Progenitor cell of endocrine pancreas (in vitro differentiated cells): ENCODE results near the gene CPAMD8. TPM values are rescaled to one million over a fixed set of nuclear protein-coding genes. Genes with fewer than 3 reads are reported as not detected.
A peak's percentile ranks its signal among the peaks of the same experiment; 100 is the strongest.

Experiments
- DNase-seq: peaks from one replicate; pipeline ENCODE4 v3.0.0; 2021; ENCODE audit warnings: low spot score; ENCODE audit not compliant: unreplicated experiment
- H3K27ac Mint-ChIP-seq: 2 replicates; pipeline ENCODE4 v1.8.0; 2021; ENCODE audit warnings: mild to moderate bottlenecking, moderate library complexity, mixed read lengths
- H3K27me3 Mint-ChIP-seq: 2 replicates; pipeline ENCODE4 v1.8.0; 2021; ENCODE audit warnings: mixed read lengths
- H3K36me3 Mint-ChIP-seq: 2 replicates; pipeline ENCODE4 v1.8.0; 2022; ENCODE audit warnings: mixed read lengths; ENCODE audit not compliant: insufficient read depth
- H3K4me1 Mint-ChIP-seq: 2 replicates; pipeline ENCODE4 v1.8.0; 2021; ENCODE audit warnings: low read depth, mixed read lengths
- H3K4me3 Mint-ChIP-seq: 2 replicates; pipeline ENCODE4 v1.8.0; 2021; ENCODE audit warnings: low read depth, mild to moderate bottlenecking, moderate library complexity, mixed read lengths
- H3K9me3 Mint-ChIP-seq: 2 replicates; pipeline ENCODE4 v1.8.0; 2021; ENCODE audit warnings: low read depth, mixed read lengths
- total RNA-seq: library from RNA; stranded (reverse); gene quantifications from 2 replicates; pipeline ENCODE4 v1.2.1, GENCODE V29; 2021
- TF ChIP-seq, protein P1 (sequence below): fragments of 200-600 bp; sonication (generic); IDR thresholded peaks from one replicate; pipeline ENCODE4 v1.5.0; 2021; ENCODE audit warnings: antibody characterized with exemption, mild to moderate bottlenecking; ENCODE audit not compliant: unreplicated experiment

The CPAMD8 gene
- total RNA-seq, 1 donor from 2014 or later: 63.4 TPM

DNA sequence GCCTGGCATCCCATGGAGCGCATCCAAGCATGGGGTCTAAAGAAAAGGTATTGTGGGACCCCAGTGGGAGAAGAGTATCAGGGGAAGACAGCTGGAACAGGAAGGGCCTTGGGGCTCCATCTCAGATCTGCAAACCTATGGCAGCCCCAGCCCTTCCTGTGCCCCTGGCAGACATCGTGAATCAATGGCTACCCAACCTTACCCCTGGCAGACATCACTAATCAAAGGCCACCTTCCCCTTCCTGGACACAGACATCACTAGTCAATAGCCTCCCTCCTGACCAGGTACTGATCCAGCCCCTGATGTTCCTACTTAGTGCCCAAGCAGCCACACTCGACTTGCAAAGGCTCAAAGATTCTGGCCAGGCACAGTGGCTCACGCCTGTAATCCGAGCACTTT is 122.0 kb downstream of the CPAMD8 start:
- Mint-ChIP-seq H3K27me3 (no peaks in the 10 kb centered on the region), H3K4me3 (no peak overlapping the region), H3K4me1 (no peaks in the 10 kb centered on the region), H3K36me3 (no peaks in the 10 kb centered on the region), H3K27ac (no peak overlapping the region), H3K9me3 (no peaks in the 10 kb centered on the region)
- no peak for DNase-seq
- TF ChIP-seq, protein P1, sequence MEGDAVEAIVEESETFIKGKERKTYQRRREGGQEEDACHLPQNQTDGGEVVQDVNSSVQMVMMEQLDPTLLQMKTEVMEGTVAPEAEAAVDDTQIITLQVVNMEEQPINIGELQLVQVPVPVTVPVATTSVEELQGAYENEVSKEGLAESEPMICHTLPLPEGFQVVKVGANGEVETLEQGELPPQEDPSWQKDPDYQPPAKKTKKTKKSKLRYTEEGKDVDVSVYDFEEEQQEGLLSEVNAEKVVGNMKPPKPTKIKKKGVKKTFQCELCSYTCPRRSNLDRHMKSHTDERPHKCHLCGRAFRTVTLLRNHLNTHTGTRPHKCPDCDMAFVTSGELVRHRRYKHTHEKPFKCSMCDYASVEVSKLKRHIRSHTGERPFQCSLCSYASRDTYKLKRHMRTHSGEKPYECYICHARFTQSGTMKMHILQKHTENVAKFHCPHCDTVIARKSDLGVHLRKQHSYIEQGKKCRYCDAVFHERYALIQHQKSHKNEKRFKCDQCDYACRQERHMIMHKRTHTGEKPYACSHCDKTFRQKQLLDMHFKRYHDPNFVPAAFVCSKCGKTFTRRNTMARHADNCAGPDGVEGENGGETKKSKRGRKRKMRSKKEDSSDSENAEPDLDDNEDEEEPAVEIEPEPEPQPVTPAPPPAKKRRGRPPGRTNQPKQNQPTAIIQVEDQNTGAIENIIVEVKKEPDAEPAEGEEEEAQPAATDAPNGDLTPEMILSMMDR: no peak

- H3K4me3 Mint-ChIP-seq: no peak overlapping the region
- H3K36me3 Mint-ChIP-seq: peaks cover under 1% of the 10 kb centered on the region
- no peaks in the 10 kb centered on the region for H3K4me1 Mint-ChIP-seq
- no peak for DNase-seq
- H3K27me3 Mint-ChIP-seq: peaks cover 6% of the 10 kb centered on the region
- H3K9me3 Mint-ChIP-seq: no peaks in the 10 kb centered on the region
- TF ChIP-seq, protein P1: no peak
- H3K27ac Mint-ChIP-seq: no peak overlapping the region
Measured at GRCh38 chr19:16903347-16903746, 123.3 kb downstream of the CPAMD8 start.

DNA sequence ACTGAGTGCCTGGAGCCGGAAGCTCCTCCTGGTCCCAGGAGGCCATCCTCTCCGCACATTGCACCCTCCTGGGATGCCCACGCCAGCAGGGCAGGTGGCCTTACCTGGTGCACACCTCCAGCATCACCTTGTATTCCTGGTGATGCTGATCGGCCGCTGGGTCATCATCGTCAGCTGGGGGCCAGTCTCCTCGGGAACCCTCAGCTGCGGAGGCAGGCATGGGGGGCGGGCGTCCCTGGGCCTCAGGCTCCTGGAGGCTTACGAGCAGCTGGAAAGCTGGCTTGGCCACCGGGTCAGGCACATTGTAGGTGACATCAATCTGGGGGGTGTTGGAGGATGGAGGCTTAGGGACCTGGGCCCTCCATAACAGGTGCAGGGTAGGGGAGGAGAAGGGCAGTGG is 124.1 kb downstream of the CPAMD8 start:
- Mint-ChIP-seq H3K4me1 (no peaks in the 10 kb centered on the region), H3K27ac (no peak overlapping the region), H3K27me3 (peaks cover 10% of the 10 kb centered on the region), H3K4me3 (no peak overlapping the region), H3K9me3 (no peaks in the 10 kb centered on the region), H3K36me3 (peaks cover 1% of the 10 kb centered on the region)
- TF ChIP-seq, protein P1: no peak
- no peak for DNase-seq

- TF ChIP-seq, protein P1: no peak
- no peak for DNase-seq
- H3K36me3 Mint-ChIP-seq: peaks cover 1% of the 10 kb centered on the region
- H3K4me3 Mint-ChIP-seq: no peak overlapping the region
- no peak overlapping the region for H3K27ac Mint-ChIP-seq
- no peaks in the 10 kb centered on the region for H3K9me3 Mint-ChIP-seq
- H3K4me1 Mint-ChIP-seq: no peaks in the 10 kb centered on the region
- H3K27me3 Mint-ChIP-seq: peaks cover 10% of the 10 kb centered on the region
Measured at GRCh38 chr19:16901491-16902175, 125.0 kb downstream of the CPAMD8 start.

GRCh38 chr19:16899566-16900075 is 127.0 kb downstream of the CPAMD8 start:
- Mint-ChIP-seq H3K36me3 (peaks cover 1% of the 10 kb centered on the region), H3K27me3 (peaks cover 21% of the 10 kb centered on the region), H3K27ac (peak overlapping the region; percentile 59), H3K9me3 (no peaks in the 10 kb centered on the region), H3K4me3 (no peak overlapping the region), H3K4me1 (no peaks in the 10 kb centered on the region)
- TF ChIP-seq, protein P1: peak; percentile 57
- DNase-seq: no peak
